Peyer's patch (tissue), 4 donors: ENCODE results near the gene PHAX.

Source experiments
- POLR2A ChIP-seq, 2 donors: fragments of 450-650 bp; IDR thresholded peaks; one replicate each; pipeline ENCODE4 v1.5.1; 2017; ENCODE audit warnings: antibody characterized with exemption in 2 of 2, mild to moderate bottlenecking in 2 of 2, moderate library complexity in 2 of 2
- TF ChIP-seq, protein P1 (sequence below), 6 experiments: fragments of 450-650 bp in 4 of 6; fragments of 200-600 bp in 2 of 6; sonication (generic) in 1 of 6; IDR thresholded peaks; one replicate each; pipeline ENCODE4 v1.5.1; 2017 to 2019; ENCODE audit warnings: antibody characterized with exemption in 6 of 6, mild to moderate bottlenecking in 3 of 6, moderate library complexity in 1 of 6

DNA sequence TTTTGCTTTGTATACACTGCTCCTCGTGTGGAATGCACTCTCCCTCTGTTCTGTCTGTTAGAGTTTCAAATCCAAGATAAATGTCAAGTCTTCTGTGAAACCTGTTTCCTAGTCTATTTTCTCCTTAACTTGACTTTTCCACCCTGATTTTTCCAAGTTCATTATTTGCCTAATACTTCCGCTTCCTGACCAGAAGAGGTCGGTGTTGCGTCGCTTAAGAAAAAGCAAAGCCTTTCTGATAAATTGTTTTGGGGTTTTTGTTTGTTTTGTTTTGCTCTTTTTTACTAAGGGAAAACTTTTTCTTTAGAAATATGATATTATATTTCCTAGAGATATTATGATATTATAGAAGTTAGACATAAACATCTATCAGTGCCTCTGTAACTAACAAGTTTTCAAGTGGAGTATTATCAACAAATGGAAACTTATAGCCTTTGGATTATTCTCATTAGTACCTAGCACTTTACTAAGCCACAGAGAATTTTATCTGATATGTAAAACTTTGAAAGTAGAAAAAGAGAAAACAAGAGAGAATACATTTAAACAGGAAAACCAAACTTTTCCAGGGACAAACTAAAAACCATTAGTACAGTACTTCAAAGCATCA, 55.8 kb downstream of the PHAX start:
- TF ChIP-seq, protein P1, sequence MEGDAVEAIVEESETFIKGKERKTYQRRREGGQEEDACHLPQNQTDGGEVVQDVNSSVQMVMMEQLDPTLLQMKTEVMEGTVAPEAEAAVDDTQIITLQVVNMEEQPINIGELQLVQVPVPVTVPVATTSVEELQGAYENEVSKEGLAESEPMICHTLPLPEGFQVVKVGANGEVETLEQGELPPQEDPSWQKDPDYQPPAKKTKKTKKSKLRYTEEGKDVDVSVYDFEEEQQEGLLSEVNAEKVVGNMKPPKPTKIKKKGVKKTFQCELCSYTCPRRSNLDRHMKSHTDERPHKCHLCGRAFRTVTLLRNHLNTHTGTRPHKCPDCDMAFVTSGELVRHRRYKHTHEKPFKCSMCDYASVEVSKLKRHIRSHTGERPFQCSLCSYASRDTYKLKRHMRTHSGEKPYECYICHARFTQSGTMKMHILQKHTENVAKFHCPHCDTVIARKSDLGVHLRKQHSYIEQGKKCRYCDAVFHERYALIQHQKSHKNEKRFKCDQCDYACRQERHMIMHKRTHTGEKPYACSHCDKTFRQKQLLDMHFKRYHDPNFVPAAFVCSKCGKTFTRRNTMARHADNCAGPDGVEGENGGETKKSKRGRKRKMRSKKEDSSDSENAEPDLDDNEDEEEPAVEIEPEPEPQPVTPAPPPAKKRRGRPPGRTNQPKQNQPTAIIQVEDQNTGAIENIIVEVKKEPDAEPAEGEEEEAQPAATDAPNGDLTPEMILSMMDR (IDR thresholded peaks at IDR 0.05): peak; percentile 53 to 91 (median 76)
- TF ChIP-seq POLR2A (IDR thresholded peaks at IDR 0.05): no peak
